SK-N-MC (cell line): Measurements from ENCODE around the gene IL5RA.

Experiments
- DNase-seq: peaks from one replicate; pipeline ENCODE4 v3.0.0-alpha.2; 2011; ENCODE audit warnings: low read depth, low spot score
- H3K27ac ChIP-seq: fragments of 200-600 bp; sonication (generic); 2 replicates; pipeline ENCODE4 v1.5.1; 2016; ENCODE audit warnings: mixed run types
- H3K36me3 ChIP-seq: fragments of 200-600 bp; sonication (generic); 2 replicates; pipeline ENCODE4 v1.6.1; 2017; ENCODE audit warnings: antibody characterized with exemption, low read length, mixed read lengths; ENCODE audit not compliant: insufficient read depth
- H3K4me3 ChIP-seq: fragments of 200-600 bp; sonication (generic); 2 replicates; pipeline ENCODE4 v1.5.1; 2016
- H3K9ac ChIP-seq: fragments of 200-600 bp; sonication (generic); 2 replicates; pipeline ENCODE4 v1.8.0; 2017; ENCODE audit warnings: mixed run types, mixed read lengths; ENCODE audit not compliant: insufficient read length
- H3K9me3 ChIP-seq: fragments of 200-600 bp; sonication (generic); 2 replicates; pipeline ENCODE4 v1.6.1; 2017; ENCODE audit warnings: low read depth, mild to moderate bottlenecking, antibody characterized with exemption, low read length, moderate library complexity, mixed read lengths
- EZH2 ChIP-seq: fragments of 200-600 bp; sonication (generic); IDR thresholded peaks from one replicate; pipeline ENCODE4 v1.6.1; 2017; ENCODE audit warnings: antibody characterized with exemption

Gene IL5RA

DNA sequence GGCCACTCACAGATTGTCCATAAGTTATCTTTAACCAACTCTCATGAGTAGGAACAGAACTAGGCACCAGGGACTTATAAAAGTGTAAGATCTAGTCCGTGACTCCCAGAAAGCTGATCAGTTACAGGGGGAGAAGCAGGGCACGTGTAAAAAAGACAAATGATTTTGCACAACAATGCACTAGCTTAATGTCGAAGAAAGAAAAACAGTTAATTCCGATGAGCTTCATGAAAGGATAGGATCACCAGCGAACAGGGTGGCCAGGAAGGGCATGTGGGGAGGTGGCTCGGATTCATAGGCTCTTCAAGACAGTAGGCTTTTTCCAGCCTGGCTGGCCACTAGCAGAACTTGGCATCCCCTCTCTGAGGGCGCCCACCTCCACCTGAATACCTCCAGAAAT is 90.0 kb downstream of the IL5RA start:
- H3K4me3 ChIP-seq, result no peak overlapping the region
- H3K9me3 ChIP-seq, result no peaks in the 10 kb centered on the region
- H3K27ac ChIP-seq, result no peak overlapping the region
- no peak overlapping the region for H3K9ac ChIP-seq
- no peak for DNase-seq
- no peak for TF ChIP-seq EZH2
- H3K36me3 ChIP-seq, result no peaks in the 10 kb centered on the region
